ENCODE results near the gene ARID3B. TPM values are rescaled to one million over a fixed set of nuclear protein-coding genes. Genes with fewer than 3 reads are reported as not detected.

The ARID3B gene
- total and polyA plus RNA-seq, 2 of the 4 experiments (the other 2 are of a cell fraction): 2.5 to 5.0 TPM

- TF ChIP-seq USF2 (IDR thresholded peaks at IDR 0.05; ENCODE audit: low read depth, low read length) (no peak), RFX5 (IDR thresholded peaks at IDR 0.05; ENCODE audit: low read depth, low read length) (no peak), NFE2L2 (IDR thresholded peaks at IDR 0.05; ENCODE audit: low read depth, low read length) (no peak), CEBPB (IDR thresholded peaks at IDR 0.05; ENCODE audit: low read depth, low read length) (no peak), RAD21 (IDR thresholded peaks at IDR 0.05; ENCODE audit: low read length) (no peak), POLR2A (IDR thresholded peaks at IDR 0.05; ENCODE audit: low read depth, low read length) (no peak), BHLHE40 (IDR thresholded peaks at IDR 0.05; ENCODE audit: low read depth, low read length) (no peak), FOS (IDR thresholded peaks at IDR 0.05; ENCODE audit: low read depth, low read length) (no peak), MXI1 (IDR thresholded peaks at IDR 0.05; ENCODE audit: borderline replicate concordance, low read depth, low read length) (no peak)
Measured at GRCh38 chr15:74547616-74548015, 6.6 kb downstream of the ARID3B start (continued).

All from IMR-90 (cell line).